Loucy (cell line): ENCODE results near the gene ITPKB.

Source experiments
- H2AFZ ChIP-seq: fragments of 200-600 bp; sonication (generic); 2 replicates; pipeline ENCODE4 v1.6.0; 2016; ENCODE audit warnings: antibody characterized with exemption, mild to moderate bottlenecking, low read length, moderate library complexity
- H3F3A ChIP-seq: fragments of 200-600 bp; 2 replicates; pipeline ENCODE4 v1.6.0; 2016; ENCODE audit warnings: antibody characterized with exemption, low read depth, mild to moderate bottlenecking
- H3K27me3 ChIP-seq: fragments of 200-600 bp; sonication (generic); 2 replicates; pipeline ENCODE4 v1.6.1; 2014; ENCODE audit warnings: low read length, mild to moderate bottlenecking; ENCODE audit not compliant: insufficient read depth, poor library complexity, severe bottlenecking
- H3K36me3 ChIP-seq: fragments of 200-600 bp; sonication (generic); 2 replicates; pipeline ENCODE4 v1.6.1; 2016; ENCODE audit warnings: low read length; ENCODE audit not compliant: insufficient read depth
- H3K4me1 ChIP-seq: fragments of 200-600 bp; sonication (generic); 2 replicates; pipeline ENCODE4 v1.5.1; 2014; ENCODE audit warnings: low read length, mild to moderate bottlenecking; ENCODE audit not compliant: insufficient read depth, poor library complexity, severe bottlenecking
- H3K4me2 ChIP-seq: fragments of 200-600 bp; sonication (generic); 2 replicates; pipeline ENCODE4 v1.6.0; 2014; ENCODE audit warnings: antibody characterized with exemption, low read length, low read depth, mild to moderate bottlenecking; ENCODE audit not compliant: poor library complexity, severe bottlenecking
- H3K4me3 ChIP-seq: fragments of 200-600 bp; sonication (generic); 2 replicates; pipeline ENCODE4 v1.5.1; 2014; ENCODE audit warnings: low read length, mild to moderate bottlenecking, mixed read lengths; ENCODE audit not compliant: poor library complexity, severe bottlenecking
- H3K79me2 ChIP-seq: fragments of 200-600 bp; sonication (generic); 2 replicates; pipeline ENCODE4 v1.6.1; 2014; ENCODE audit warnings: low read length; ENCODE audit not compliant: insufficient read depth
- H3K9ac ChIP-seq: fragments of 200-600 bp; sonication (generic); 2 replicates; pipeline ENCODE4 v1.6.0; 2014; ENCODE audit warnings: mild to moderate bottlenecking, low read depth, low read length, moderate library complexity; ENCODE audit not compliant: poor library complexity, severe bottlenecking
- H3K9me2 ChIP-seq: fragments of 200-600 bp; sonication (generic); replicated peaks from 2 replicates; pipeline ENCODE4 v1.6.1; 2016; ENCODE audit warnings: low read depth, low read length, mixed read lengths
- H3K9me3 ChIP-seq: fragments of 200-600 bp; sonication (generic); 2 replicates; pipeline ENCODE4 v1.6.1; 2014; ENCODE audit warnings: mild to moderate bottlenecking, antibody characterized with exemption, low read length, low read depth; ENCODE audit not compliant: insufficient read depth
- H4K20me1 ChIP-seq: fragments of 200-600 bp; sonication (generic); 2 replicates; pipeline ENCODE4 v1.6.0; 2014; ENCODE audit warnings: antibody characterized with exemption, low read length, mild to moderate bottlenecking; ENCODE audit not compliant: insufficient read depth, poor library complexity, severe bottlenecking
- CTCF ChIP-seq: fragments of 200-600 bp; sonication (generic); conservative IDR thresholded peaks from 2 replicates; pipeline ENCODE4 v1.5.1; 2014; ENCODE audit warnings: mild to moderate bottlenecking, antibody characterized with exemption, low read length
- EZH2phosphoT487 ChIP-seq: fragments of 200-600 bp; IDR thresholded peaks from 2 replicates; pipeline ENCODE4 v1.6.1; 2018; ENCODE audit warnings: antibody characterized with exemption, mild to moderate bottlenecking, moderate library complexity, borderline replicate concordance

Gene ITPKB

GRCh38 chr1:226590614-226591013 lies 148.5 kb downstream of the ITPKB start:
- no peaks in the 10 kb centered on the region for H3K9me2 ChIP-seq
- H2AFZ ChIP-seq = no peak overlapping the region
- no peak overlapping the region for H3K4me3 ChIP-seq
- H3K4me2 ChIP-seq = no peak overlapping the region
- H3K27me3 ChIP-seq = no peaks in the 10 kb centered on the region
- no peak overlapping the region for H3K9ac ChIP-seq
- TF ChIP-seq EZH2phosphoT487 (no peak), CTCF (no peak)
- H3K4me1 ChIP-seq = no peaks in the 10 kb centered on the region
- H3F3A ChIP-seq = no peaks in the 10 kb centered on the region
- no peaks in the 10 kb centered on the region for H3K36me3 ChIP-seq
- H3K9me3 ChIP-seq = no peaks in the 10 kb centered on the region
- no peaks in the 10 kb centered on the region for H4K20me1 ChIP-seq
- H3K79me2 ChIP-seq = no peaks in the 10 kb centered on the region

- Histone ChIP-seq H3K4me3 (no peak overlapping the region), H3K79me2 (no peaks in the 10 kb centered on the region), H3K9me3 (no peaks in the 10 kb centered on the region), H3K9ac (no peak overlapping the region), H4K20me1 (no peaks in the 10 kb centered on the region), H3F3A (no peaks in the 10 kb centered on the region), H3K4me1 (peaks cover 7% of the 10 kb centered on the region), H3K4me2 (no peak overlapping the region), H3K9me2 (no peaks in the 10 kb centered on the region), H3K36me3 (no peaks in the 10 kb centered on the region), H3K27me3 (no peaks in the 10 kb centered on the region), H2AFZ (no peak overlapping the region)
- TF ChIP-seq EZH2phosphoT487 (no peak), CTCF (no peak)
Measured at GRCh38 chr1:226589008-226589733, 149.9 kb downstream of the ITPKB start.

- Histone ChIP-seq H3K9ac (no peak overlapping the region), H3K4me2 (no peak overlapping the region), H3F3A (no peaks in the 10 kb centered on the region), H3K9me3 (no peaks in the 10 kb centered on the region), H3K36me3 (no peaks in the 10 kb centered on the region), H3K79me2 (no peaks in the 10 kb centered on the region), H3K4me3 (no peak overlapping the region), H3K4me1 (peaks cover 14% of the 10 kb centered on the region), H3K27me3 (no peaks in the 10 kb centered on the region), H3K9me2 (no peaks in the 10 kb centered on the region), H2AFZ (no peak overlapping the region), H4K20me1 (no peaks in the 10 kb centered on the region)
- TF ChIP-seq EZH2phosphoT487 (no peak), CTCF (no peak)
Measured at GRCh38 chr1:226588484-226588883, 150.6 kb downstream of the ITPKB start.
